ENCODE measurements around the gene CYP26C1. TPM values are rescaled to one million over a fixed set of nuclear protein-coding genes. Genes with fewer than 3 reads are reported as not detected.

Gene CYP26C1
- total RNA-seq, 1 experiment from 2014 or later, result 0.11 TPM

DNA sequence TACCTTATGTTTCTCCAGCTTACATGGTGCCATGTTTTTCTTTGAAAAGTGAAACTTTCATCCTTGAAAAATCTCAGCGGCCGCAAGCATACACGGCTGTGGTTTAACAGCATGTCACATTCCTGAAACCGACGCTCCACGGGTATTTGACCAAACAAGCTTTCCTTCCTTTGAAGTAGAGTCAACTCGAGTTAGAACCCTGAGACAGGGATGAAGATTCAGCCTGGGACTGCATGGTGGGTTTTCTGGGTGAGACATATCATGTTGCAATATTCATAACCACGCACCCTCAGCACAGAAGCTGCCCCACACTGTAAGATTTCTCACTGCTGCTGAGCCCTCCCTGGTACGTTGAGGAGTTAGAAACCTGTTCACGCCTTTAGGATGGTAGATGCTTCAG is 21.2 kb downstream of the CYP26C1 start:
- no peaks in the 10 kb centered on the region for H3K36me3 Mint-ChIP-seq
- DNase-seq (ENCODE audit: low spot score) (no peak), ATAC-seq (no peak)
- TF ChIP-seq, protein P1, sequence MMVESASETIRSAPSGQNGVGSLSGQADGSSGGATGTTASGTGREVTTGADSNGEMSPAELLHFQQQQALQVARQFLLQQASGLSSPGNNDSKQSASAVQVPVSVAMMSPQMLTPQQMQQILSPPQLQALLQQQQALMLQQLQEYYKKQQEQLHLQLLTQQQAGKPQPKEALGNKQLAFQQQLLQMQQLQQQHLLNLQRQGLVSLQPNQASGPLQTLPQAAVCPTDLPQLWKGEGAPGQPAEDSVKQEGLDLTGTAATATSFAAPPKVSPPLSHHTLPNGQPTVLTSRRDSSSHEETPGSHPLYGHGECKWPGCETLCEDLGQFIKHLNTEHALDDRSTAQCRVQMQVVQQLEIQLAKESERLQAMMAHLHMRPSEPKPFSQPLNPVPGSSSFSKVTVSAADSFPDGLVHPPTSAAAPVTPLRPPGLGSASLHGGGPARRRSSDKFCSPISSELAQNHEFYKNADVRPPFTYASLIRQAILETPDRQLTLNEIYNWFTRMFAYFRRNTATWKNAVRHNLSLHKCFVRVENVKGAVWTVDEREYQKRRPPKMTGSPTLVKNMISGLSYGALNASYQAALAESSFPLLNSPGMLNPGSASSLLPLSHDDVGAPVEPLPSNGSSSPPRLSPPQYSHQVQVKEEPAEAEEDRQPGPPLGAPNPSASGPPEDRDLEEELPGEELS (CRISPR knock-in tag; IDR thresholded peaks at IDR 0.05), result no peak
- TF ChIP-seq TEAD4 (CRISPR knock-in tag; IDR thresholded peaks at IDR 0.05) (no peak), ZNF219 (CRISPR knock-in tag; IDR thresholded peaks at IDR 0.05; ENCODE audit: borderline replicate concordance) (no peak)
- TF ChIP-seq, protein P2, sequence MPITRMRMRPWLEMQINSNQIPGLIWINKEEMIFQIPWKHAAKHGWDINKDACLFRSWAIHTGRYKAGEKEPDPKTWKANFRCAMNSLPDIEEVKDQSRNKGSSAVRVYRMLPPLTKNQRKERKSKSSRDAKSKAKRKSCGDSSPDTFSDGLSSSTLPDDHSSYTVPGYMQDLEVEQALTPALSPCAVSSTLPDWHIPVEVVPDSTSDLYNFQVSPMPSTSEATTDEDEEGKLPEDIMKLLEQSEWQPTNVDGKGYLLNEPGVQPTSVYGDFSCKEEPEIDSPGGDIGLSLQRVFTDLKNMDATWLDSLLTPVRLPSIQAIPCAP (CRISPR knock-in tag; IDR thresholded peaks at IDR 0.05), result no peak
- ChIA-PET CTCF (interaction anchor here (0.8 to 1.5 kb wide), 2 partner anchors 267 to 271 kb away, joined by 3 to 4 read pairs; no protein-coding TSS in a partner anchor), POLR2A (no interaction called here)
- peaks cover 32% of the 10 kb centered on the region for H3K27me3 Mint-ChIP-seq (ENCODE audit: low read depth)
- H3K4me1 Mint-ChIP-seq, result peaks cover 20% of the 10 kb centered on the region
- H3K9me3 Mint-ChIP-seq, result no peaks in the 10 kb centered on the region; the same call in 1 of the 2 replicates
- H3K4me3 Mint-ChIP-seq, result no peak overlapping the region
- H3K27ac Mint-ChIP-seq, result no peak overlapping the region

DNA sequence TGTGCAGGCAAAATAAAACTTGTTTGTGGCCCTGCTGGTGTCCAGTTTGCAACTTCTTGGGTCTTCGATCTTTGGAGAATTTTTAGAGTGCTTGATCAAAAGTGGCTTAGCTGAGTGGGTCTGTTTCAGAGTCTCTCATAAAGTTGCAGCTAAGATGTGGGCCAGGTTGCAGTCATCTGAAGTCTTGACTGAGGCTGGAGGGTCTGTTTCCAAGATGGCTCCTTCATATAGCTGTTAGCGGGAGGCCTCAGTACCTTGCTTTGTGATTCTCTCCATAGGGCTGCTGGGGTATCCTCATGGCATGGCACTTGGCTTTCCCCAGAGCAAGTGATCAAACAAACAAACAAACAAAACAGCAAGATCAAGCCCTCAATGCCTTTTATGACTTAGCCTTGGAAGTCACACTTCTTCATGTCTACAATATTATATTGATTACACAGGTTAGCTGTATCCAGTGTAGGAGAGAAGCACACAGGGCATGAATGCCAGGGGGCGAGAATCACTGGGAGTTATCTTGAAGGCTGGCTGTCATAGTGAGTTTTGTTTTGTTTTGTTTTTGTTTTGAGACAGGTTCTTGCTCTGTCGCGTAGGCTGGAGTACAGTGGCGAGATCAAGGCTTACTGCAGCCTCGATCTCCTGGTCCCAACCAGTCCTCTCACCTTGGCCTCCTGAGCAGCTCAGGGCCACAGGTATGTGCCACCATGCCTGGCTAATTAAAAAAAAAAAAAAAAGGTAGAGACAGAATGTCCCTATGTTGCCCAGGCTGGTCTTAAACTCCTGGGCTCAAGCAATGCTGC is 23.3 kb downstream of the CYP26C1 start:
- H3K36me3 Mint-ChIP-seq, result no peaks in the 10 kb centered on the region
- H3K27ac Mint-ChIP-seq, result no peak overlapping the region

More for the DNA sequence above, 23.3 kb downstream of the CYP26C1 start:
- H3K27me3 Mint-ChIP-seq (ENCODE audit: low read depth), result peaks cover 17% of the 10 kb centered on the region
- no peak for ATAC-seq
- CTCF ChIA-PET, result no interaction called here
- peaks cover 3% of the 10 kb centered on the region; the same call in 1 of the 2 replicates for H3K9me3 Mint-ChIP-seq
- no peak overlapping the region for H3K4me3 Mint-ChIP-seq
- POLR2A ChIA-PET, result no interaction called here
- no peak for TF ChIP-seq ZNF423 (CRISPR knock-in tag; IDR thresholded peaks at IDR 0.05)
- TF ChIP-seq ZNF232 (CRISPR knock-in tag; IDR thresholded peaks at IDR 0.05), result no peak
- TF ChIP-seq ZNF416 (CRISPR knock-in tag; IDR thresholded peaks at IDR 0.05), result no peak
- no peak for TF ChIP-seq TEAD4 (CRISPR knock-in tag; IDR thresholded peaks at IDR 0.05)
- TF ChIP-seq, protein P3, sequence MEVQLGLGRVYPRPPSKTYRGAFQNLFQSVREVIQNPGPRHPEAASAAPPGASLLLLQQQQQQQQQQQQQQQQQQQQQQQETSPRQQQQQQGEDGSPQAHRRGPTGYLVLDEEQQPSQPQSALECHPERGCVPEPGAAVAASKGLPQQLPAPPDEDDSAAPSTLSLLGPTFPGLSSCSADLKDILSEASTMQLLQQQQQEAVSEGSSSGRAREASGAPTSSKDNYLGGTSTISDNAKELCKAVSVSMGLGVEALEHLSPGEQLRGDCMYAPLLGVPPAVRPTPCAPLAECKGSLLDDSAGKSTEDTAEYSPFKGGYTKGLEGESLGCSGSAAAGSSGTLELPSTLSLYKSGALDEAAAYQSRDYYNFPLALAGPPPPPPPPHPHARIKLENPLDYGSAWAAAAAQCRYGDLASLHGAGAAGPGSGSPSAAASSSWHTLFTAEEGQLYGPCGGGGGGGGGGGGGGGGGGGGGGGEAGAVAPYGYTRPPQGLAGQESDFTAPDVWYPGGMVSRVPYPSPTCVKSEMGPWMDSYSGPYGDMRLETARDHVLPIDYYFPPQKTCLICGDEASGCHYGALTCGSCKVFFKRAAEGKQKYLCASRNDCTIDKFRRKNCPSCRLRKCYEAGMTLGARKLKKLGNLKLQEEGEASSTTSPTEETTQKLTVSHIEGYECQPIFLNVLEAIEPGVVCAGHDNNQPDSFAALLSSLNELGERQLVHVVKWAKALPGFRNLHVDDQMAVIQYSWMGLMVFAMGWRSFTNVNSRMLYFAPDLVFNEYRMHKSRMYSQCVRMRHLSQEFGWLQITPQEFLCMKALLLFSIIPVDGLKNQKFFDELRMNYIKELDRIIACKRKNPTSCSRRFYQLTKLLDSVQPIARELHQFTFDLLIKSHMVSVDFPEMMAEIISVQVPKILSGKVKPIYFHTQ (CRISPR knock-in tag; IDR thresholded peaks at IDR 0.05), result no peak
- TF ChIP-seq JAZF1 (CRISPR knock-in tag; IDR thresholded peaks at IDR 0.05), result no peak
- no peak for TF ChIP-seq ZNF671 (CRISPR knock-in tag; IDR thresholded peaks at IDR 0.05)
- TF ChIP-seq SP1 (CRISPR knock-in tag; conservative IDR thresholded peaks at IDR 0.05), result no peak
- TF ChIP-seq NR1H2 (CRISPR knock-in tag; IDR thresholded peaks at IDR 0.05), result no peak
- TF ChIP-seq, protein P4, sequence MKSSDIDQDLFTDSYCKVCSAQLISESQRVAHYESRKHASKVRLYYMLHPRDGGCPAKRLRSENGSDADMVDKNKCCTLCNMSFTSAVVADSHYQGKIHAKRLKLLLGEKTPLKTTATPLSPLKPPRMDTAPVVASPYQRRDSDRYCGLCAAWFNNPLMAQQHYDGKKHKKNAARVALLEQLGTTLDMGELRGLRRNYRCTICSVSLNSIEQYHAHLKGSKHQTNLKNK (CRISPR knock-in tag; IDR thresholded peaks at IDR 0.05), result no peak
- TF ChIP-seq, protein P5, sequence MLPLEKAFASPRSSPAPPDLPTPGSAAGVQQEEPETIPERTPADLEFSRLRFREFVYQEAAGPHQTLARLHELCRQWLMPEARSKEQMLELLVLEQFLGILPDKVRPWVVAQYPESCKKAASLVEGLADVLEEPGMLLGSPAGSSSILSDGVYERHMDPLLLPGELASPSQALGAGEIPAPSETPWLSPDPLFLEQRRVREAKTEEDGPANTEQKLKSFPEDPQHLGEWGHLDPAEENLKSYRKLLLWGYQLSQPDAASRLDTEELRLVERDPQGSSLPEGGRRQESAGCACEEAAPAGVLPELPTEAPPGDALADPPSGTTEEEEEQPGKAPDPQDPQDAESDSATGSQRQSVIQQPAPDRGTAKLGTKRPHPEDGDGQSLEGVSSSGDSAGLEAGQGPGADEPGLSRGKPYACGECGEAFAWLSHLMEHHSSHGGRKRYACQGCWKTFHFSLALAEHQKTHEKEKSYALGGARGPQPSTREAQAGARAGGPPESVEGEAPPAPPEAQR (CRISPR knock-in tag; IDR thresholded peaks at IDR 0.05), result no peak
- TF ChIP-seq, protein P6, sequence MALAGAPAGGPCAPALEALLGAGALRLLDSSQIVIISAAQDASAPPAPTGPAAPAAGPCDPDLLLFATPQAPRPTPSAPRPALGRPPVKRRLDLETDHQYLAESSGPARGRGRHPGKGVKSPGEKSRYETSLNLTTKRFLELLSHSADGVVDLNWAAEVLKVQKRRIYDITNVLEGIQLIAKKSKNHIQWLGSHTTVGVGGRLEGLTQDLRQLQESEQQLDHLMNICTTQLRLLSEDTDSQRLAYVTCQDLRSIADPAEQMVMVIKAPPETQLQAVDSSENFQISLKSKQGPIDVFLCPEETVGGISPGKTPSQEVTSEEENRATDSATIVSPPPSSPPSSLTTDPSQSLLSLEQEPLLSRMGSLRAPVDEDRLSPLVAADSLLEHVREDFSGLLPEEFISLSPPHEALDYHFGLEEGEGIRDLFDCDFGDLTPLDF (CRISPR knock-in tag; IDR thresholded peaks at IDR 0.05), result no peak
- no peak for TF ChIP-seq NFATC4 (CRISPR knock-in tag; IDR thresholded peaks at IDR 0.05)
- TF ChIP-seq, protein P7, sequence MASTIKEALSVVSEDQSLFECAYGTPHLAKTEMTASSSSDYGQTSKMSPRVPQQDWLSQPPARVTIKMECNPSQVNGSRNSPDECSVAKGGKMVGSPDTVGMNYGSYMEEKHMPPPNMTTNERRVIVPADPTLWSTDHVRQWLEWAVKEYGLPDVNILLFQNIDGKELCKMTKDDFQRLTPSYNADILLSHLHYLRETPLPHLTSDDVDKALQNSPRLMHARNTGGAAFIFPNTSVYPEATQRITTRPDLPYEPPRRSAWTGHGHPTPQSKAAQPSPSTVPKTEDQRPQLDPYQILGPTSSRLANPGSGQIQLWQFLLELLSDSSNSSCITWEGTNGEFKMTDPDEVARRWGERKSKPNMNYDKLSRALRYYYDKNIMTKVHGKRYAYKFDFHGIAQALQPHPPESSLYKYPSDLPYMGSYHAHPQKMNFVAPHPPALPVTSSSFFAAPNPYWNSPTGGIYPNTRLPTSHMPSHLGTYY (CRISPR knock-in tag; IDR thresholded peaks at IDR 0.05), result no peak
- TF ChIP-seq, protein P8, sequence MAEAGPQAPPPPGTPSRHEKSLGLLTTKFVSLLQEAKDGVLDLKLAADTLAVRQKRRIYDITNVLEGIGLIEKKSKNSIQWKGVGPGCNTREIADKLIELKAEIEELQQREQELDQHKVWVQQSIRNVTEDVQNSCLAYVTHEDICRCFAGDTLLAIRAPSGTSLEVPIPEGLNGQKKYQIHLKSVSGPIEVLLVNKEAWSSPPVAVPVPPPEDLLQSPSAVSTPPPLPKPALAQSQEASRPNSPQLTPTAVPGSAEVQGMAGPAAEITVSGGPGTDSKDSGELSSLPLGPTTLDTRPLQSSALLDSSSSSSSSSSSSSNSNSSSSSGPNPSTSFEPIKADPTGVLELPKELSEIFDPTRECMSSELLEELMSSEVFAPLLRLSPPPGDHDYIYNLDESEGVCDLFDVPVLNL (CRISPR knock-in tag; IDR thresholded peaks at IDR 0.05; ENCODE audit: borderline replicate concordance, low read depth), result no peak
- TF ChIP-seq HMGA2 (CRISPR knock-in tag; IDR thresholded peaks at IDR 0.05), result no peak
- TF ChIP-seq IRF2 (CRISPR knock-in tag; IDR thresholded peaks at IDR 0.05; ENCODE audit: borderline replicate concordance, low read depth), result no peak
- DNase-seq (ENCODE audit: low spot score), result no peak
- peaks cover 37% of the 10 kb centered on the region for H3K4me1 Mint-ChIP-seq

All from WTC11 (cell line).